Spleen (tissue), 11 donors: ENCODE measurements around the gene ZBTB32. TPM values are rescaled to one million over a fixed set of nuclear protein-coding genes. Genes with fewer than 3 reads are reported as not detected.

Experiments used
- DNase-seq: peaks from one replicate; pipeline ENCODE4 v3.0.0-alpha.2; 2020
- H3K27ac ChIP-seq, 8 donors: fragments of 200-600 bp; sonication (generic) in 7 of 8; 1 replicate in 4 of 8; 2 replicates in 4 of 8; pipeline versions ENCODE4 v1.5.0 to v1.8.0; 2016 to 2021; ENCODE audit warnings: inconsistent platforms in 4 of 8, mild to moderate bottlenecking in 4 of 8, moderate library complexity in 1 of 8
- H3K27me3 ChIP-seq, 7 donors: fragments of 200-600 bp; sonication (generic) in 6 of 7; replicated peaks in 1 of 7; 1 replicate in 4 of 7; 2 replicates in 3 of 7; pipeline versions ENCODE4 v1.5.0 to v1.8.0; 2016 to 2021; ENCODE audit warnings: inconsistent platforms in 3 of 7, mild to moderate bottlenecking in 1 of 7
- H3K36me3 ChIP-seq, 6 donors: fragments of 200-600 bp; sonication (generic) in 5 of 6; 1 replicate in 4 of 6; 2 replicates in 2 of 6; pipeline versions ENCODE4 v1.5.0 to v1.8.0; 2016 to 2021; ENCODE audit warnings: inconsistent platforms in 2 of 6
- H3K4me1 ChIP-seq, 6 donors: fragments of 200-600 bp; sonication (generic) in 5 of 6; 1 replicate in 3 of 6; 2 replicates in 3 of 6; pipeline versions ENCODE4 v1.5.0 to v1.8.0; 2016 to 2021; ENCODE audit warnings: inconsistent platforms in 3 of 6
- H3K4me3 ChIP-seq, 8 donors: fragments of 200-600 bp; sonication (generic) in 7 of 8; 1 replicate in 4 of 8; 2 replicates in 4 of 8; pipeline versions ENCODE4 v1.5.0 to v1.8.0; 2016 to 2021; ENCODE audit warnings: inconsistent platforms in 4 of 8, mild to moderate bottlenecking in 4 of 8, moderate library complexity in 2 of 8
- H3K9me3 ChIP-seq, 8 donors: fragments of 200-600 bp; sonication (generic) in 7 of 8; 1 replicate in 4 of 8; 2 replicates in 4 of 8; pipeline versions ENCODE4 v1.5.0 to v1.8.0; 2016 to 2021; ENCODE audit warnings: inconsistent platforms in 4 of 8
- POLR2A ChIP-seq, 3 donors: fragments of 450-650 bp; IDR thresholded peaks; one replicate each; pipeline ENCODE4 v1.5.1; 2017; ENCODE audit warnings: antibody characterized with exemption in 3 of 3, mild to moderate bottlenecking in 1 of 3
- POLR2AphosphoS5 ChIP-seq, 3 donors: sonication (generic); formaldehyde crosslinking; IDR thresholded peaks; one replicate each; pipeline ENCODE4 v1.5.1; 2017; ENCODE audit warnings: antibody characterized with exemption in 3 of 3
- WGBS, 5 donors: extraction: QIAGEN DNeasy Blood & Tissue Kit in 3 of 5; methylation state at CpG; one replicate each; pipeline versions ENCODE4 v1.1.5 to v1.1.7; 2013 to 2018; 5-methylcytosine and 5-hydroxymethylcytosine counted together
- intact Hi-C: fragments of 100-400 bp; cut with DNase I; formaldehyde crosslinking; loops from one replicate; pipeline ENCODE4 v1.15.0; 2023; ENCODE audit warnings: low total_unique reads
- polyA plus RNA-seq, 3 donors: library from polyadenylated mRNA; stranded (reverse); fragments of 200-250 nt; gene quantifications; one replicate each; pipeline ENCODE4 v1.2.1, GENCODE V29; 2013
- total RNA-seq, 7 donors: library from RNA; depleted of rRNA in 3 of 7; stranded (reverse); fragments of >200 nt in 3 of 7; fragmentation: NEBNext Ultra II Directional in 4 of 7; extraction: Animal tissue kit (Norgen Biotek cat#: 25700) in 4 of 7; gene quantifications; one replicate each; pipeline versions ENCODE4 v1.1.0 to v1.2.1, GENCODE V29; 2016 to 2021
- TF ChIP-seq, protein P1 (sequence below), 11 experiments: fragments of 200-600 bp in 7 of 11; fragments of 450-650 bp in 4 of 11; sonication (generic) in 4 of 11; IDR thresholded peaks in 8 of 11; conservative IDR thresholded peaks in 3 of 11; 1 replicate in 7 of 11; 2 replicates in 4 of 11; pipeline versions ENCODE4 v1.4.0 to v1.8.0; 2016 to 2021; ENCODE audit warnings: antibody characterized with exemption in 11 of 11, inconsistent platforms in 4 of 11, mild to moderate bottlenecking in 1 of 11
- donor health status: healthy with polysubstance abuse.
- donor health status: DM: no; HTN: no; CAD: no; lungs with moderate emphysema.
- donor health status: DM: no; HTN: no; CAD: no.
- donor health status: Bipolar disorder and iron deficiency.
- donor health status: healthy.
- donor health status: DM: no; HTN: no; CAD: no.
- donor health status: DM: yes; HTN: yes; CAD: no.

ZBTB32 gene
- total and polyA plus RNA-seq, 10 donors: 2.5 to 8.2 (median 4.2) TPM

DNA sequence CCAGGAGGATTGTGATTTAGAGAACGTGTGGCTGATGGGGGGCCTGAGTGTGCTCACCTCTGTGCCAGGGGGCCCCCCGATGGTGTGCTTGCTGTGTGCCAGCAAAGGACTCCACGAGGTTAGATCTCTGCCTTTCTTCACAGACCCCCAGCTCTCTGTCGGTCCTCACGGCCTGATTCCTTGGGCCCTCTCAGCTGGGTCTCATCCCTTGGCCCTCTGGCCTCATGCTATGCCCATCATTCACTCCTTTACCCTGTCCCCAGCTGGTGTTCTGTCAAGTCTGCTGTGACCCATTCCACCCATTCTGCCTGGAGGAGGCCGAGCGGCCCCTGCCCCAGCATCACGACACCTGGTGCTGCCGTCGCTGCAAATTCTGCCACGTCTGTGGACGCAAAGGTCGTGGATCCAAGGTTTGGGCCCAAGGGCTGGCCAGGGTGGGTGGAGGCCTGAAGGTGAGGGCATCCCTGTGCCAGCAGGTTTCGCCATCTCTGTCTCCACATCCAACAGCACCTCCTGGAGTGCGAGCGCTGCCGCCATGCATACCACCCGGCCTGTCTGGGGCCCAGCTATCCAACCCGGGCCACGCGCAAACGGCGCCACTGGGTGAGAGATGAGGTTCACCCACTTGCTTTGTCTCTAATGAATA, 21.0 kb downstream of the ZBTB32 start:
- no peak for DNase-seq
- Histone ChIP-seq H3K9me3 (no peaks in the 10 kb centered on the region), H3K27ac (no peak overlapping the region), H3K36me3 (peaks cover 0 to 100% (median 96%) of the 10 kb centered on the region in 6 donors), H3K27me3 (no peaks in the 10 kb centered on the region), H3K4me1 (peaks cover 0 to 29% (median 2%) of the 10 kb centered on the region in 6 donors), H3K4me3 (no peak overlapping the region)
- peak in 1 of 3 donors; percentile 47 for TF ChIP-seq POLR2AphosphoS5 (IDR thresholded peaks at IDR 0.05)
- TF ChIP-seq, protein P1, sequence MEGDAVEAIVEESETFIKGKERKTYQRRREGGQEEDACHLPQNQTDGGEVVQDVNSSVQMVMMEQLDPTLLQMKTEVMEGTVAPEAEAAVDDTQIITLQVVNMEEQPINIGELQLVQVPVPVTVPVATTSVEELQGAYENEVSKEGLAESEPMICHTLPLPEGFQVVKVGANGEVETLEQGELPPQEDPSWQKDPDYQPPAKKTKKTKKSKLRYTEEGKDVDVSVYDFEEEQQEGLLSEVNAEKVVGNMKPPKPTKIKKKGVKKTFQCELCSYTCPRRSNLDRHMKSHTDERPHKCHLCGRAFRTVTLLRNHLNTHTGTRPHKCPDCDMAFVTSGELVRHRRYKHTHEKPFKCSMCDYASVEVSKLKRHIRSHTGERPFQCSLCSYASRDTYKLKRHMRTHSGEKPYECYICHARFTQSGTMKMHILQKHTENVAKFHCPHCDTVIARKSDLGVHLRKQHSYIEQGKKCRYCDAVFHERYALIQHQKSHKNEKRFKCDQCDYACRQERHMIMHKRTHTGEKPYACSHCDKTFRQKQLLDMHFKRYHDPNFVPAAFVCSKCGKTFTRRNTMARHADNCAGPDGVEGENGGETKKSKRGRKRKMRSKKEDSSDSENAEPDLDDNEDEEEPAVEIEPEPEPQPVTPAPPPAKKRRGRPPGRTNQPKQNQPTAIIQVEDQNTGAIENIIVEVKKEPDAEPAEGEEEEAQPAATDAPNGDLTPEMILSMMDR (IDR thresholded peaks at IDR 0.05 in 8 of 11, conservative IDR thresholded peaks at IDR 0.05 in 3 of 11): no peak
- WGBS, 5 donors: 95 to 98% (median 96%) methylated on average over 23 of the region's 23 CpGs
- intact Hi-C loops: no loop called here

DNA sequence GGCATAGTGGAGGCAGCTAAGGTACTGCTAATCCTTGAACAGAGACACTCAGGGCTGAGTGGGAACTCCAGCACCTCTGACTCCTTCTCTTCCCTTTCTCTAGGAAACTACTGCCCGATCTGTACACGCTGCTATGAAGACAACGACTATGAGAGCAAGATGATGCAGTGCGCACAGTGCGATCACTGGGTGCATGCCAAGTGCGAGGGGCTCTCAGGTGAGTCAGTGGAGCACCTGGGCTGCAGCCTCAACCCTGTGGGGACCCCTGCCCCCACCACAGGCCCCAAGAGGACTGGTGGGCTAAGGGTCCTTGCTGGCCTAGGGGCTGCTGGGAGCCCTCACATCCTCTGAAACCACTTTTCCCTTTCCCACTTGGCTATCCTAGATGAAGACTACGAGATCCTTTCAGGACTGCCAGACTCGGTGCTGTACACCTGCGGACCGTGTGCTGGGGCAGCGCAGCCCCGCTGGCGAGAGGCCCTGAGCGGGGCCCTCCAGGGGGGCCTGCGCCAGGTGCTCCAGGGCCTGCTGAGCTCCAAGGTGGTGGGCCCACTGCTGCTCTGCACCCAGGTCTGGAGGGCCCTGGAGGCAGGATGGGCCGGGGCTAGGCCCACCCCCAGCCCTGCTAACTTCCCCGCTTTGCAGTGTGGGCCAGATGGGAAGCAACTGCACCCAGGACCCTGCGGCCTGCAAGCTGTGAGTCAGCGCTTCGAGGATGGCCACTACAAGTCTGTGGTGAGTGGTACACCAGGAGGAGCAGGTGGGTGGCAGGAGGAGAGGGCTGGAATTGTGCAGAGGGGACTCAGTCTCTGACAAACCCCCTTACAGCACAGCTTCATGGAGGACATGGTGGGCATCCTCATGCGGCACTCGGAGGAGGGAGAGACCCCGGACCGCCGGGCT, 22.9 kb downstream of the ZBTB32 start:
- intact Hi-C loops: no loop called here
- peaks cover 0 to 100% (median 100%) of the 10 kb centered on the region in 6 donors for H3K36me3 ChIP-seq
- WGBS, 5 donors: 94 to 96% (median 95%) methylated on average over 17 to 25 of the region's 25 CpGs

GRCh38 chr19:35727956-35728706, 23.8 kb downstream of the ZBTB32 start:
- WGBS, 5 donors: 91 to 95% (median 93%) methylated on average over 18 to 19 of the region's 19 CpGs
- Histone ChIP-seq H3K4me1 (peaks cover 0 to 1% (median 0%) of the 10 kb centered on the region in 6 donors), H3K27me3 (no peaks in the 10 kb centered on the region), H3K4me3 (no peak overlapping the region), H3K9me3 (no peaks in the 10 kb centered on the region), H3K36me3 (peaks cover 0 to 100% (median 100%) of the 10 kb centered on the region in 6 donors), H3K27ac (no peak overlapping the region)
- intact Hi-C loops: no loop called here
- TF ChIP-seq POLR2AphosphoS5 (IDR thresholded peaks at IDR 0.05) (peak in 1 of 3 donors; percentile 8), POLR2A (IDR thresholded peaks at IDR 0.05) (no peak)
- TF ChIP-seq, protein P1 (IDR thresholded peaks at IDR 0.05 in 8 of 11, conservative IDR thresholded peaks at IDR 0.05 in 3 of 11): no peak
- DNase-seq: no peak

More for the DNA sequence above, 22.9 kb downstream of the ZBTB32 start:
- DNase-seq: no peak
- H3K4me1 ChIP-seq: peaks cover 0 to 9% (median 0%) of the 10 kb centered on the region in 6 donors
- TF ChIP-seq POLR2A (IDR thresholded peaks at IDR 0.05): no peak
- TF ChIP-seq, protein P1 (IDR thresholded peaks at IDR 0.05 in 8 of 11, conservative IDR thresholded peaks at IDR 0.05 in 3 of 11): no peak
- TF ChIP-seq POLR2AphosphoS5 (IDR thresholded peaks at IDR 0.05): peak in 1 of 3 donors; percentile 37
- no peaks in the 10 kb centered on the region for H3K9me3 ChIP-seq
- H3K4me3 ChIP-seq: no peak overlapping the region
- no peak overlapping the region for H3K27ac ChIP-seq
- no peaks in the 10 kb centered on the region for H3K27me3 ChIP-seq
